Suprapubic skin (tissue), 3 donors: ENCODE data around the gene DTYMK.

ENCODE experiments used
- CTCF ChIP-seq, 2 donors: fragments of 200-600 bp in 1 of 2; fragments of 450-650 bp in 1 of 2; sonication (generic) in 1 of 2; IDR thresholded peaks; one replicate each; pipeline ENCODE4 v1.5.1; 2016 to 2019; ENCODE audit warnings: antibody characterized with exemption in 2 of 2, mild to moderate bottlenecking in 1 of 2, moderate library complexity in 1 of 2
- POLR2A ChIP-seq, 2 donors: fragments of 450-650 bp; IDR thresholded peaks; one replicate each; pipeline ENCODE4 v1.6.1; 2017; ENCODE audit warnings: antibody characterized with exemption in 2 of 2, mild to moderate bottlenecking in 2 of 2, moderate library complexity in 2 of 2

GRCh38 chr2:241733391-241734207, 47.0 kb upstream of the DTYMK start:
- no peak for TF ChIP-seq CTCF (IDR thresholded peaks at IDR 0.05)
- TF ChIP-seq POLR2A (IDR thresholded peaks at IDR 0.05) = no peak
